K562 (cell line): ENCODE results near the gene PYGM. TPM values are rescaled to one million over a fixed set of nuclear protein-coding genes. Genes with fewer than 3 reads are reported as not detected.

Experiments
- HBP1 ChIP-seq: fragments of 450-650 bp; formaldehyde crosslinking; IDR thresholded peaks from 2 replicates; pipeline ENCODE4 v1.4.0; 2022; ENCODE audit warnings: missing genetic modification characterization
- HDAC1 ChIP-seq, 2 experiments: fragments of 450-650 bp; IDR thresholded peaks; 2 replicates each; pipeline ENCODE4 v1.6.1; 2016 to 2017; ENCODE audit warnings: inconsistent platforms in 1 of 2, mild to moderate bottlenecking in 1 of 2, moderate library complexity in 1 of 2
- MAFG ChIP-seq: fragments of 450-650 bp; conservative IDR thresholded peaks from 2 replicates; pipeline ENCODE4 v1.6.1; 2016; ENCODE audit warnings: missing genetic modification characterization, missing compliant biosample characterization
- MAX ChIP-seq: sonication (generic); formaldehyde crosslinking; IDR thresholded peaks from 2 replicates; pipeline ENCODE4 v1.9.0; 2022; ENCODE audit warnings: mild to moderate bottlenecking, missing genetic modification reagents
- MED1 ChIP-seq: sonication (generic); formaldehyde crosslinking; IDR thresholded peaks from 2 replicates; pipeline ENCODE4 v1.8.1; 2023; ENCODE audit warnings: missing genetic modification reagents, borderline replicate concordance
- PRMT5 ChIP-seq: sonication (generic); formaldehyde crosslinking; IDR thresholded peaks from 2 replicates; pipeline ENCODE4 v1.5.0; 2020; ENCODE audit warnings: missing genetic modification reagents
- SMARCB1 ChIP-seq: IDR thresholded peaks from 2 replicates; pipeline ENCODE4 v1.6.1; 2011; ENCODE audit warnings: improper control_type of control experiment, low read depth; ENCODE audit not compliant: insufficient read length
- SRSF7 ChIP-seq: fragments of 200-400 bp; formaldehyde crosslinking; optimal IDR thresholded peaks from 2 replicates; pipeline ENCODE3; 2017; ENCODE audit warnings: mild to moderate bottlenecking, low read depth, low read length
- TGIF2 ChIP-seq: sonication (generic); formaldehyde crosslinking; IDR thresholded peaks from 2 replicates; pipeline ENCODE4 v1.8.1; 2022; ENCODE audit warnings: mild to moderate bottlenecking, missing genetic modification reagents, moderate library complexity
- ZBTB26 ChIP-seq: fragments of 450-650 bp; formaldehyde crosslinking; IDR thresholded peaks from 2 replicates; pipeline ENCODE4 v1.4.0; 2022; ENCODE audit warnings: missing genetic modification characterization
- ZNF174 ChIP-seq: fragments of 250-450 bp; sonication (Bioruptor Pico); IDR thresholded peaks from 2 replicates; pipeline ENCODE4 v1.4.0; 2020; ENCODE audit warnings: mild to moderate bottlenecking
- ZNF175 ChIP-seq: fragments of 200-800 bp; sonication (Bioruptor generic); IDR thresholded peaks from 2 replicates; pipeline ENCODE4 v1.6.1; 2016; ENCODE audit warnings: low read depth, mild to moderate bottlenecking, missing genetic modification characterization, missing compliant biosample characterization
- ZNF717 ChIP-seq: fragments of 250-450 bp; sonication (Bioruptor Pico); IDR thresholded peaks from 2 replicates; pipeline ENCODE4 v1.5.0; 2021
- ZNF79 ChIP-seq: fragments of 250-450 bp; sonication (Bioruptor Pico); IDR thresholded peaks from 2 replicates; pipeline ENCODE4 v1.4.0; 2020; ENCODE audit warnings: low read depth, mild to moderate bottlenecking, moderate library complexity
- polyA plus RNA-seq, 8 experiments: library from polyadenylated mRNA; depleted of rRNA in 4 of 8; stranded (reverse) in 5 of 8; unstranded in 3 of 8; fragments of >200 nt; fragmentation: Nextera tagmentation in 2 of 8; fragmentation: Illumina TruSeq in 1 of 8; extraction: Ambion mirVana in 2 of 8; extraction: Trizol in 1 of 8; gene quantifications; 2 replicates each; pipeline versions ENCODE4 v1.2.1 to v1.2.3, GENCODE V29; 2011 to 2014; ENCODE audit warnings: inconsistent platforms in 1 of 8, missing spikeins in 1 of 8
- total RNA-seq, 7 experiments: library from RNA; depleted of rRNA in 6 of 7; stranded (reverse); fragments of >200 nt in 6 of 7; fragmentation: Illumina TruSeq in 2 of 7; extraction: Trizol in 2 of 7; gene quantifications; 2 replicates each; pipeline versions ENCODE4 v1.2.1 to v1.2.3, GENCODE V29; 2011 to 2021; ENCODE audit warnings: low replicate concordance in 1 of 7
- TF ChIP-seq, protein P1 (sequence below): fragments of 450-650 bp; IDR thresholded peaks from 2 replicates; pipeline ENCODE4 v1.6.1; 2016; ENCODE audit warnings: low read depth, mild to moderate bottlenecking, moderate library complexity
- TF ChIP-seq, protein P2 (sequence below): fragments of 250-450 bp; sonication (Bioruptor Pico); IDR thresholded peaks from 2 replicates; pipeline ENCODE4 v1.8.0; 2021; ENCODE audit warnings: moderate library complexity, mild to moderate bottlenecking, inconsistent platforms
- TF ChIP-seq, protein P3 (sequence below): fragments of 250-450 bp; sonication (Bioruptor Pico); IDR thresholded peaks from 2 replicates; pipeline ENCODE4 v1.4.0; 2020; ENCODE audit warnings: mild to moderate bottlenecking, moderate library complexity
- TF ChIP-seq, protein P4 (sequence below): sonication (generic); formaldehyde crosslinking; IDR thresholded peaks from 2 replicates; pipeline ENCODE4 v1.8.0; 2022; ENCODE audit warnings: mild to moderate bottlenecking, missing genetic modification reagents, borderline replicate concordance

The PYGM gene
- total and polyA plus RNA-seq, 9 of the 15 experiments (the other 6 are each of a cell fraction or from before 2014, with no cell fraction given), result 0.07 to 1.5 (median 0.68) TPM

DNA sequence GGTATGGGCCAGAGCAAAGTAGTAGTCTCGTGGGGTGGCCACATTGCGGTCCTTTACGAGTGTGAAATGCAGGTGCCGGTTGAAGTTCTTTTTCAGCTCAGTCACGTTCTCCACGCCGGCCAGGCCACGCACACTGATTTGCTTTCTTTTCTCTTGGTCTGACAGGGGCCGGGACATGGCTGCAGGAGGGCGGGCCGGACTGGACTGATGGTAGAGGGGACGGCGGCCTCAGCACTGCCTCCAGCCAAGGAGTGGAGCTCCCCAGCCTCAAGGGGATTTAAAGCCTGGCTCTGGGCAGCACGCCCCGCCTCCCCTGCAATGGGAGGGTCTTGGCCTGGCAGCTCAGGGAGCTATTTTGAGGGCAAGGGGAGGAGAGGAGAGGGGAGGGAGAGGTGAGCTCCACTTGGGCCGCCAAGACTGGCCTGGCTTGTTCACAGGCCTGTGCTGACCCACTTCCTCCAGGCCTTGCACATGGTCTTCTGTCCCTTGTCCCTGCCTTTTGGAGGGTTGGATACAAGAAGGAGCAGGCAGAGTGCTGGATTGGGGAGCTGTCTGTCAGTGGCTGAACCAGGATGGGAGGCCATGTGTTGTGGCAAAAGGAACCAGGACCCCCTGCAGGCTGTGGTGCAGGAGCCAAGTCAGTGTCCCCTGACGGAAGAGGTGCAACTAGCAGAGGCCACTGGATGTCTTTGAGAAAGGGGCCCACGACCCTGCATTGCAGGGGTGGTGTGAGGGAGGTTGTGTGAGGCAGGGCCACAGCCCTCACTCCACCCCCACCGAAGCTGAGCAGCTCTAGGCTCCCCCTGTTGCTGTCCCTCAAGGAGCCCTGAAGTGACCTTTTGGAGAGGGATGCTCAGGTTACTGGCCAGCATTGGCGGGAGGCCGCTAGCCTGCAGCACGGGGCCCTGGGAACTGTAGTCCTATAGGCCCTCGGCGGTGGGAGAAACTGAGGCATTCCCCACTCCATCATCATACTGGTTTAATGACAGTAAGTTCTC is at the start of gene PYGM (continued):
- TF ChIP-seq TGIF2 (CRISPR knock-in tag) (no peak), MED1 (CRISPR knock-in tag) (no peak), ZNF174 (CRISPR knock-in tag) (no peak), ZBTB26 (CRISPR knock-in tag) (no peak), ZNF175 (CRISPR knock-in tag) (no peak), MAX (CRISPR knock-in tag) (0 out of 2 replicates have a peak, but pooled peaks have one; percentile 1), SRSF7 (no peak), ZNF79 (CRISPR knock-in tag) (no peak), HBP1 (no peak), HDAC1 (IDR thresholded peaks at IDR 0.05) (no peak), PRMT5 (no peak), ZNF717 (no peak), SMARCB1 (no peak), MAFG (tag) (no peak)
- TF ChIP-seq, protein P1, sequence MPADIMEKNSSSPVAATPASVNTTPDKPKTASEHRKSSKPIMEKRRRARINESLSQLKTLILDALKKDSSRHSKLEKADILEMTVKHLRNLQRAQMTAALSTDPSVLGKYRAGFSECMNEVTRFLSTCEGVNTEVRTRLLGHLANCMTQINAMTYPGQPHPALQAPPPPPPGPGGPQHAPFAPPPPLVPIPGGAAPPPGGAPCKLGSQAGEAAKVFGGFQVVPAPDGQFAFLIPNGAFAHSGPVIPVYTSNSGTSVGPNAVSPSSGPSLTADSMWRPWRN, result no peak
- TF ChIP-seq, protein P2, sequence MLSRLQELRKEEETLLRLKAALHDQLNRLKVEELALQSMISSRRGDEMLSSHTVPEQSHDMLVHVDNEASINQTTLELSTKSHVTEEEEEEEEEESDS (CRISPR knock-in tag), result no peak
- TF ChIP-seq, protein P3, sequence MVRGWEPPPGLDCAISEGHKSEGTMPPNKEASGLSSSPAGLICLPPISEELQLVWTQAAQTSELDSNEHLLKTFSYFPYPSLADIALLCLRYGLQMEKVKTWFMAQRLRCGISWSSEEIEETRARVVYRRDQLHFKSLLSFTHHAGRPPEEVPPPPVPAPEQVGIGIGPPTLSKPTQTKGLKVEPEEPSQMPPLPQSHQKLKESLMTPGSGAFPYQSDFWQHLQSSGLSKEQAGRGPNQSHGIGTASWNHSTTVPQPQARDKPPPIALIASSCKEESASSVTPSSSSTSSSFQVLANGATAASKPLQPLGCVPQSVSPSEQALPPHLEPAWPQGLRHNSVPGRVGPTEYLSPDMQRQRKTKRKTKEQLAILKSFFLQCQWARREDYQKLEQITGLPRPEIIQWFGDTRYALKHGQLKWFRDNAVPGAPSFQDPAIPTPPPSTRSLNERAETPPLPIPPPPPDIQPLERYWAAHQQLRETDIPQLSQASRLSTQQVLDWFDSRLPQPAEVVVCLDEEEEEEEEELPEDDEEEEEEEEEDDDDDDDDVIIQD (CRISPR knock-in tag), result no peak
- TF ChIP-seq, protein P4, sequence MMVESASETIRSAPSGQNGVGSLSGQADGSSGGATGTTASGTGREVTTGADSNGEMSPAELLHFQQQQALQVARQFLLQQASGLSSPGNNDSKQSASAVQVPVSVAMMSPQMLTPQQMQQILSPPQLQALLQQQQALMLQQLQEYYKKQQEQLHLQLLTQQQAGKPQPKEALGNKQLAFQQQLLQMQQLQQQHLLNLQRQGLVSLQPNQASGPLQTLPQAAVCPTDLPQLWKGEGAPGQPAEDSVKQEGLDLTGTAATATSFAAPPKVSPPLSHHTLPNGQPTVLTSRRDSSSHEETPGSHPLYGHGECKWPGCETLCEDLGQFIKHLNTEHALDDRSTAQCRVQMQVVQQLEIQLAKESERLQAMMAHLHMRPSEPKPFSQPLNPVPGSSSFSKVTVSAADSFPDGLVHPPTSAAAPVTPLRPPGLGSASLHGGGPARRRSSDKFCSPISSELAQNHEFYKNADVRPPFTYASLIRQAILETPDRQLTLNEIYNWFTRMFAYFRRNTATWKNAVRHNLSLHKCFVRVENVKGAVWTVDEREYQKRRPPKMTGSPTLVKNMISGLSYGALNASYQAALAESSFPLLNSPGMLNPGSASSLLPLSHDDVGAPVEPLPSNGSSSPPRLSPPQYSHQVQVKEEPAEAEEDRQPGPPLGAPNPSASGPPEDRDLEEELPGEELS (CRISPR knock-in tag), result no peak
